Stimulated activated CD4-positive, alpha-beta T cell treated with anti-CD3 and anti-CD28 coated beads, Interleukin-4, amount 100 ng/mL, for 48 hours (primary cell): Measurements from ENCODE around the gene OR6S1.

ENCODE experiments used
- DNase-seq, 2 donors: peaks; one replicate each; pipeline ENCODE4 v3.0.0-alpha.2; 2020; ENCODE audit warnings: low read depth in 2 of 2

Gene OR6S1, protein sequence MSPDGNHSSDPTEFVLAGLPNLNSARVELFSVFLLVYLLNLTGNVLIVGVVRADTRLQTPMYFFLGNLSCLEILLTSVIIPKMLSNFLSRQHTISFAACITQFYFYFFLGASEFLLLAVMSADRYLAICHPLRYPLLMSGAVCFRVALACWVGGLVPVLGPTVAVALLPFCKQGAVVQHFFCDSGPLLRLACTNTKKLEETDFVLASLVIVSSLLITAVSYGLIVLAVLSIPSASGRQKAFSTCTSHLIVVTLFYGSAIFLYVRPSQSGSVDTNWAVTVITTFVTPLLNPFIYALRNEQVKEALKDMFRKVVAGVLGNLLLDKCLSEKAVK

GRCh38 chr14:20641591-20641990 is at the start of gene OR6S1:
TSS of gene OR6S1 (minus strand) at chr14:20641691. CDS start at chr14:20641691, 0 bp downstream.
- DNase-seq: no peak

DNA sequence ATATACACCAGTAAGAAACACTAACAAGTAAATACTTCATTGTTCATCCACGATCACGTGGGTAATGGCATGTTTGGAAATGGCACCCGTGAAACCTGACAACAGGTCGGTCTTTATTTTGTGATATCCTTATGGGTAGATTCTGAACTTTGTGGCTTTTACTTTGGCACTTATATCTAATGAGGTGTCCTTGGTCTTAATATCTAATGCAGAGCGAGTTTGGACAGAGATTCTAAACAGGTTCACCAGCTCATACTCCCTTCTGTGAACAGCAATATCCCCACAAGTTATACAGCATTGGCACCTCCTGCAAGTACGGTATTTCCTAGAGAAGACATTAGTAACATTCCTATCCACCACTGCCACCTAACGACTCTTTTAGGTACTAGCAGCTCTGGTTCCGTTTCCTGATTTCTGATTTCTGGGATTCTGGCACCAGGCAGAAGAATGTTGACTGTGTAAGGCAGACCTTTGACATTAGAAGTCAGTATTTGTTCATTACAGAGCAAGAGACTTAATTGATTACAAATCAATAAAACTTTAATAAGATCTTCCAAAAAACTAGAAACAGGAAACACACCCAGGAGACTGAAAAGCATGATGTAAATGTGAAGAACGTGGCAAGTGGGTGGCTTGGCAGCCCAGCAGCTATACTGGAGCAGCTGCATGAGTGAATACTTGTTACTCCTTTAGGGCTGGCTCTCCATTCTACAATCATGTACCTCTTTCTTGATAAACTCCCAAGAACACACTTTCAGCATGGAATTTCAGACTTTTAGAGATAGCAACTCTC is 49.6 kb upstream of the OR6S1 start:
- DNase-seq: no peak

DNA sequence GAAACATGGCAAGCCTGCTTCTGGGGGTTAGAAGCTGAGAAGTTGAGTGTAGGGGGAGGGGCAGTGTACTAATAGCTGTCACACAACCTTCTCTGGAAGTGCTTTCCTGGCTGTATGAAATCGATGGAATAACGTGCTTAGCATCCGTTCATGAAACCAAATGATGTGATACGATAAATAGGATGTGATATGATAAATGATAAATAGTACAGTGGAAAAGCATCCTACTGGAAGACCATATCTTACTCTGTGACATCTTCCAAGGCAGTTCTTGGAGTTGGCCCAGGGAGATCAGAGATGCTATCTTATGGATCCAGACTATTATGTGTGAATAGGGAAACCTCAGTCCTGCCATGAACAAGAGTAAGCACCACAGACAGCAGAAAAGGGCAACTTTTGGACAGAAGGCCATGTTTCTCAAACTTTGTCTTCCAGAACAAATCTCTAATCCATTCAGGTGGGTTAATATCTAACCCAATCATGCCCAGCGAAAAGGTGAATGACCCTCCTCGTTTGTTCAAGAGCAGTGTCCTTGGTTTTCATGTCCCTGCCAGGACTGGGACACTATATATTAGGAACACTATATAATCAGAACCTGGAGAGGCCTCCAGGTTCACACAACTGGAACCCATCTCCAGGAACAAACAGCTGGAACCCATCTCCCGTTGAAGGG is 46.8 kb upstream of the OR6S1 start, which contains the start of gene ANG:
Gene ANG (plus strand): TSS at position 598 of the 673 bp plus-strand sequence. CDS start 4,801 bp downstream, outside the sequence.
- no peak for DNase-seq

DNA sequence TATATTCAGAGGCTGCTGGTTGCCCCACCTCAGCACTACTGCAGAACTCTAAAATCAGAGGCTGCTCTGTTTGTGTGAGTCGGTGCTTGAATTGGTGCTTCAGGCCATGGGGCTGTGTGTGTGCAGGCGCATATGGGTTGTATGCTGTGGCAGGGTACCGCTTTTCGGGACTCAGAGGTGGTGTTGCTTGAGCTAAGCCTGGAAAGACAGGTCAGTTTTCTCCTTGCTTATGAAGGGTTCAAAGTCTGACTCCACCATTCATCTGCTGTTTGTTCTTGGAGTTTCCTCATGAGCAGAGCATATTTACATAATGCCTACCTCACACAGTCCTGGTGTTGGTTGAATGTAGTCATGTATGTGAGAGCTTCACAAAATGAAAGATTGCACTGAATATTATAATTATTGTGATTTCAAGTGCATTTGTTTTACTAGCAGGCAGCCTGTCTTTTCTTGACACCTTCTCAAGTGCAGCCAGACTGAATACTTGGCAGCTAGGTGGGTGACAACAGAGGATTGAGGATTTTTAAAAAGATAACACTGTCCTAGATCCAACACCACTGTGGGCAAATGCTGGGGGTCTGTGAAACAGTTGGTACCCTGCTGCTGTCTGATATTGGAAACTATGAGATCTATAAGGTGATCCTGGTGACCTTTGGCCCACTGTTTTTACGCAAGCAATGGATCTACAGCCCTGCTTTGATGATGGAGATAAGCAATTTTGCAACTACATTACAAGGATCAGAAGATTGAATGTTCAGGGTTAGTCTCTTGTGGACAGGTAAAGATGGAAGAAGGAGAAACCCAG is 46.1 kb upstream of the OR6S1 start:
- DNase-seq: no peak

- no peak for DNase-seq
Measured at GRCh38 chr14:20686386-20687143, 45.1 kb upstream of the OR6S1 start.

DNA sequence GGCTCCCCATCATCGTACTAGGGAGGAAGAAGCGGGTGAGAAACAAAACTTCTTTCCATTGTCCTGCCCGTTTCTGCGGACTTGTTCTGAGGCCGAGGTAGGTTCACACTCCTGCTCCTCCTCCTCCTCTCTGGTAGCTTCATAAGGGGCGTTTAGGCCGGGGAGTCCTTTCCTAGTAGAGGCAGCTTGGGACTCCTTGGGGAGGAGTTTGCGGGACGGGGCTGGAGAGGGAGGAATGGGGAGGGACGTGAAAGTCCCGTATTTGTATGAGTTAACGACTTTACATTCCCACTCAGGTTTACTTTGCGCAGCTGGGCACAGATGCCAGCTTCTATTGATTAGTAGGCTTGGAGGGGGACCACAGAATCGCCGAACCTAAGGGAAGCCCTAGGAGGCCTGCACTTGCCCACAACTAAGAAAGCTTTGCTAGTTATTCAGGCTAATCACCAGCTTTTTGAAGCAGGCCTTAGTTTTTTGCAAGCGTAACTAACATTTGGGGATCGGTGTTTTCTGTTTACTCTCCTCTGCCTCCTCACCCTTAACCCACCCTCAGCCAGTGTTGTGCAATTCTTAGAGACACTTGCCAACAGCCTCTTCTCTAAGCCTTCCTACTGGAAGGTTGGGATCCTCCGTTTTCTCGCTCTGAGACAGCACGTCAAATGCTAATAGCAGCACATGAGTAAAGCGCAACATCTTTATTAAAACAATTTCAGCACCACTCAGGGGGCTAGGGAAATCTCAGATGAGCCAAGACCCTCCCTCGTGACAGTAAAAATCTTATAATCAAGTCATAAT is 43.4 kb upstream of the OR6S1 start:
- no peak for DNase-seq

- peak; percentile 65 to 79 for DNase-seq
Measured at GRCh38 chr14:20683891-20684661, 42.6 kb upstream of the OR6S1 start, which contains the start of gene RNASE4. TSS of gene RNASE4 (plus strand) at chr14:20684560. CDS start at chr14:20699372, 14,812 bp downstream.

- peak; percentile 79 to 80 for DNase-seq
Measured at GRCh38 chr14:20683125-20683890, 41.8 kb upstream of the OR6S1 start.

DNA sequence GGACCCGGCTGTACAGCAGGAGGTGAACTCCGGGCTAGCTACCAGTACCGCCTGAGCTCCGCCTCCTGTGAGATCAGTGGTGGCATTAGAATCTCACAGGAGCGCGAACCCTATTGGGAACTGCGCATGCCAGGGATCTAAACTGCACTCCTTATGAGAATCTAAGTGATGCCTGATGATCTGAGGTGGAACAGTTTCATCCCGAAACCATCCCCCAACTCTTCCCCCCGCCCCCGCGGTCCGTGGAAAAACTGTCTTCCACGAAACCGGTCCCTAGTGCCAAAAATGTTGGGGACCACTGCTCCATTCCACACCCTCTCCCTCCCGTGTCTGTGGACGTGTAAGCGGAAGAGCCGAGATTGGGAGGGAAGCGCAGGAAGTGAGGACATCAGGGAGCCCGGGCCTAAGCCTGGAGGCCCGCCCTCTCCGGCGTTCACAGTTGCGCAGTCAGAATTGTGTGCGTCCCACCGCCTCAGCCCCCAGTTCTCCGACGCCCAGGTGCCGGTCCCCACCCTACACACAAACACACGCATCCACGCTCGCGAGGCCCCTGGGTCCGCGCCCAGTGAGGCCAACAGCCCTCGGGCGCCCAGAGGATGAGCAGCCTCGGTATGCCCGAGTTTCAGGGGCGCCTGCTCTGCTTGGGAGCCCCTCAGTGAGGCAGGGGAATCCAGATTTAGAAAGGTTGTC is 41.1 kb upstream of the OR6S1 start:
- DNase-seq: peak; percentile 58 to 75

- no peak for DNase-seq
Measured at GRCh38 chr14:20682127-20682434, 40.6 kb upstream of the OR6S1 start.

DNA sequence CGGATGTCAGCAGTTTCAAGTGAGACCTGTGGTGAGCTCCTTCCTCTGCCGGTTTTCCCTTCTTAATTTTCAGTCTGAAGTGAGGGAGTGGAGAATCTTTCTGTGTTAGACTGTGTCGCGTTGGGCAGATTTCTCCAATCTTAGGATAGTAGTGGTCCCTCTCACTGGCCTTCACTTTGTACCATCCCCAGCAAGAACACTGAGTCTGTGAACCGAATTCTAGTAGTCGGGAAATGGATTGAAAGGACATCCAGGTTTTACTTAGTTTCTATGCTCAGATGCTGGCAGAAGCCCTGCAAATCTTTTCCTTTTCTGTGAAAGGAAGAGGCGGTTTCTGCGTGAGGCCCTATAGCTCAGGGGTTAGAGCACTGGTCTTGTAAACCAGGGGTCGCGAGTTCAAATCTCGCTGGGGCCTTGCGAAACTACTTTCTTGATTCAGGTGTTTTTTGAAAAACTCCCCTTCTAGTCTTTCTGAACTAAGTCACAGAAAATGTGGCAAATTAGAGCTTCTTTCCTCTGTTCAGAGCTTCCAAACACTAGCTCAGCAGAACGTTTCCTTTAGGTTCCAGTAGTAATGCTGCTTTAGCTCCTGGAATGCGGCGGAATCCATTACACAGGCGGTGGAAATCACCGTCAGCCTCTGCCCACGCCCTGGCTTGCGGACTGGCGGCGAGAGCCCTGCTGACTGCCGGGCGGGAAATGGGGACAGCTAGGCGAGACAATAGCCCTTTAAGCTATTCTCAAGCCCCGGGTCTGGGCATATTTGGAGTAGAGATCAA is 40.0 kb upstream of the OR6S1 start:
- DNase-seq: peak; percentile 77 to 87

GRCh38 chr14:20680843-20681347 is 39.4 kb upstream of the OR6S1 start:
- no peak for DNase-seq

DNA sequence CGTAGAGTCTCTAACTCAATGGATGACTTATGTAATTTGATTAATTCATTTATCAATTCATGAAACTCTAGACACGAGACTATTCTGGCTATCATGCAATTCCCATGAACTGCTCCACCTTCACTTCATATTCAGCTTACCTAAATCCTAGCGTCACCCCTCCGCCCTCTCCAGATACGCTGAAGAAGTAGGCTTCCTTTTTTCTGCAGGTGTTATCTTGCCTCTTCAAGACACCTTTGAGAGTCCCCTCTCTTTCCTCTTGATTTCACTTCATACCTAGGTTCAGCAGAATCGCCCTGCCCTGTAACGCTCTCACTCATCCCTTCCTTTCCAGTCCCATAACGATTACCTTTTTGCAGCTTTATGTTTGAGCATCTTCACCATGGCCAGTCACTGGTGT is 38.9 kb upstream of the OR6S1 start:
- DNase-seq: no peak

- no peak for DNase-seq
Measured at GRCh38 chr14:20679907-20680306, 38.4 kb upstream of the OR6S1 start.

DNA sequence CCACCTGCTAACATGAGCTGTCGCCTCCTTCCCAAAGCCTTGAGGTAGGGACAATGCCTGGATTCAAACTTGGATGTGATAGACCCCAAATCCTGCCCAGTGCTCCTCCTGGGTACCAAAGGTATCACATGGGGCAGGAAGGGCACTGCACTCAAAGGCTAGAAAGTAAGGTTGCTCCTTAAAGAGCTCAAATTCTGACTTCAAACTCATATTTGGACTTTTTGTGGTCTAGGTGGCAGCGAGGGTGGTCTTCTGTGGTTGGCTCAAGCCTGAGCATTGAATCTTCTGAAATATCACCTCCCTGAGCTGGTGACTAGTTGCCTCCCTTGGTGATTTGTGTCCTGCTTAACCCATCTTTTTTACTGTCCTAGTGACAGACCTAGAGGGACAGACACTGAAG is 34.6 kb upstream of the OR6S1 start:
- no peak for DNase-seq

GRCh38 chr14:20675669-20676068 is 34.2 kb upstream of the OR6S1 start:
- DNase-seq: no peak
